Thyroid gland (tissue), 4 donors: ENCODE data around the gene FERD3L. TPM values are rescaled to one million over a fixed set of nuclear protein-coding genes. Genes with fewer than 3 reads are reported as not detected.

Experiments
- DNase-seq, 2 donors: peaks; one replicate each; pipeline ENCODE4 v3.0.0-alpha.2; 2019
- H3K27ac ChIP-seq, 3 donors: fragments of 200-600 bp; sonication (generic); 1 replicate in 2 of 3; 2 replicates in 1 of 3; pipeline ENCODE4 v1.5.1; 2016 to 2019; ENCODE audit warnings: mild to moderate bottlenecking in 1 of 3, moderate library complexity in 1 of 3
- H3K27me3 ChIP-seq: fragments of 200-600 bp; sonication (generic); one replicate; pipeline ENCODE4 v1.5.1; 2019
- H3K36me3 ChIP-seq, 2 donors: fragments of 200-600 bp; sonication (generic); one replicate each; pipeline ENCODE4 v1.5.1; 2016 to 2019
- H3K4me1 ChIP-seq, 2 donors: fragments of 200-600 bp; sonication (generic); one replicate each; pipeline ENCODE4 v1.5.1; 2017 to 2019
- H3K4me3 ChIP-seq, 3 donors: fragments of 200-600 bp; sonication (generic); replicated peaks in 1 of 3; 1 replicate in 2 of 3; 2 replicates in 1 of 3; pipeline ENCODE4 v1.5.1; 2016; ENCODE audit warnings: mild to moderate bottlenecking in 1 of 3
- H3K9me3 ChIP-seq: fragments of 200-600 bp; sonication (generic); one replicate; pipeline ENCODE4 v1.5.1; 2017
- POLR2A ChIP-seq, 2 donors: fragments of 450-650 bp; IDR thresholded peaks; one replicate each; pipeline ENCODE4 v1.6.1; 2017; ENCODE audit warnings: antibody characterized with exemption in 2 of 2, mild to moderate bottlenecking in 2 of 2, moderate library complexity in 1 of 2
- WGBS, 2 donors: methylation state at CpG; one replicate each; pipeline ENCODE4 v1.1.5; 2017; 5-methylcytosine and 5-hydroxymethylcytosine counted together
- intact Hi-C: fragments of 100-400 bp; cut with DNase I; formaldehyde crosslinking; loops from one replicate; pipeline ENCODE4 v1.15.1; 2023
- total RNA-seq, 4 donors: library from RNA; depleted of rRNA; stranded (reverse); fragments of >200 nt; gene quantifications; one replicate each; pipeline ENCODE4 v1.2.3, GENCODE V29; 2016
- TF ChIP-seq, protein P1 (sequence below), 6 experiments: fragments of 200-600 bp in 3 of 6; fragments of 450-650 bp in 3 of 6; sonication (generic) in 3 of 6; IDR thresholded peaks; one replicate each; pipeline ENCODE4 v1.5.1; 2016 to 2019; ENCODE audit warnings: antibody characterized with exemption in 6 of 6, mild to moderate bottlenecking in 2 of 6, inconsistent platforms in 1 of 6, moderate library complexity in 1 of 6

FERD3L gene
- total RNA-seq, 4 donors from 2014 or later: not detected

DNA sequence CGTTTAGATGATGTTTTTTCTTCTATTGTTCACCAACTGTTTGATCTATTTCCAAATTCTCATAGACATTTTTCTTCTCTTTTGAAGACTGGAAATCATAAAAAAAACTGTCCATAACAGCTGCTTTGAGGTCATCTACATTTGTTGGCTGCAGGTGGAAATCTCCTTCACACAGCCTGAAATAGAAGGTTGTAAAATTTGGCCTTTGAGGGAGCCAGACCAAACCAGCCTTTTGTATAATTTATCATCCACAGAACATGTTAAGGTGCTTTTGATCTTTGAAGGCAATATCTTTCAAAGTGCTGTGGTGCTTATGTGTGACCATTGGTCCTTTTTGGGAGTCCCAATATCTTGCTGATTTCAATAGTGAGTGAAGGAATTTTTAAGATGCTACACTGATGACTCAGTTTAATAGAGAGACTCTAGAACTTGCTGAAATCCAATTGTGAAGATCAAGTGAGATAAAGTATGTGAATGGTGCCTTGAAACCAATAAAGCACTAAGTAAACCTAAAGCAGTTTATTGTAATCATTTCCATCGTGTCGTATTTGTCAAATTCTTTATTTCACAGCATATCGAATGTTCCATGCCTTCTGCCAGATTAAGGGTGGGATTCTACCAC lies 5.4 kb downstream of the FERD3L start:
- no peak overlapping the region for H3K27ac ChIP-seq
- no peaks in the 10 kb centered on the region for H3K36me3 ChIP-seq
- intact Hi-C loops: no loop called here

DNA sequence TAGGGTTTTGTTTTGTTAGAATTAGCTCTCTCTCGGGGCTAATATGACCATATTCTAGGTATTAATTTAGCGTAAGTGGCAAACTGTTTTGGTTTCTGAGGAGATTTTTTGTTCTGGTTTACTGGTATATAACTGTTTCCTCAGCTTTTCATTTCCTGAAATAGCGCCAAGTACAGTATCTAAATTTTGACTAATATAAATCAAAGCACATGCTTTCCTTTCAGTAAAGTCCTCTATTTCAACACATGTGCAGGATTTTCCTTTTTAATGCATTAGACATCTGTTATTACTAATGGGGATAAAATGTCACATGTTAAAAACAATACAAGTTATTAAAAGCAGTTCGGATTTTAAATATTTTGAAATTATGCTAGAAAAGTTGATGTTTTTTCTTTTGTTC lies 11.3 kb downstream of the FERD3L start:
- no peaks in the 10 kb centered on the region for H3K27me3 ChIP-seq
- 73 to 77% methylated on average over 4 of the region's 4 CpGs for WGBS, 2 donors
- no peaks in the 10 kb centered on the region for H3K9me3 ChIP-seq
- H3K27ac ChIP-seq: no peak overlapping the region
- no peak for DNase-seq
- no peak overlapping the region for H3K4me3 ChIP-seq
- no peak for TF ChIP-seq POLR2A (IDR thresholded peaks at IDR 0.05)
- TF ChIP-seq, protein P1, sequence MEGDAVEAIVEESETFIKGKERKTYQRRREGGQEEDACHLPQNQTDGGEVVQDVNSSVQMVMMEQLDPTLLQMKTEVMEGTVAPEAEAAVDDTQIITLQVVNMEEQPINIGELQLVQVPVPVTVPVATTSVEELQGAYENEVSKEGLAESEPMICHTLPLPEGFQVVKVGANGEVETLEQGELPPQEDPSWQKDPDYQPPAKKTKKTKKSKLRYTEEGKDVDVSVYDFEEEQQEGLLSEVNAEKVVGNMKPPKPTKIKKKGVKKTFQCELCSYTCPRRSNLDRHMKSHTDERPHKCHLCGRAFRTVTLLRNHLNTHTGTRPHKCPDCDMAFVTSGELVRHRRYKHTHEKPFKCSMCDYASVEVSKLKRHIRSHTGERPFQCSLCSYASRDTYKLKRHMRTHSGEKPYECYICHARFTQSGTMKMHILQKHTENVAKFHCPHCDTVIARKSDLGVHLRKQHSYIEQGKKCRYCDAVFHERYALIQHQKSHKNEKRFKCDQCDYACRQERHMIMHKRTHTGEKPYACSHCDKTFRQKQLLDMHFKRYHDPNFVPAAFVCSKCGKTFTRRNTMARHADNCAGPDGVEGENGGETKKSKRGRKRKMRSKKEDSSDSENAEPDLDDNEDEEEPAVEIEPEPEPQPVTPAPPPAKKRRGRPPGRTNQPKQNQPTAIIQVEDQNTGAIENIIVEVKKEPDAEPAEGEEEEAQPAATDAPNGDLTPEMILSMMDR (IDR thresholded peaks at IDR 0.05): no peak
- intact Hi-C loops: no loop called here
- no peaks in the 10 kb centered on the region for H3K4me1 ChIP-seq
- H3K36me3 ChIP-seq: no peaks in the 10 kb centered on the region

More for the DNA sequence above, 5.4 kb downstream of the FERD3L start:
- H3K27me3 ChIP-seq: peaks cover 1% of the 10 kb centered on the region
- WGBS, 2 donors: 81 to 83% methylated on average over 4 of the region's 4 CpGs
- H3K9me3 ChIP-seq: no peaks in the 10 kb centered on the region
- peaks cover 6 to 9% of the 10 kb centered on the region in 2 donors for H3K4me1 ChIP-seq
- TF ChIP-seq POLR2A (IDR thresholded peaks at IDR 0.05): no peak
- TF ChIP-seq, protein P1 (IDR thresholded peaks at IDR 0.05): no peak
- DNase-seq: no peak
- no peak overlapping the region for H3K4me3 ChIP-seq

DNA sequence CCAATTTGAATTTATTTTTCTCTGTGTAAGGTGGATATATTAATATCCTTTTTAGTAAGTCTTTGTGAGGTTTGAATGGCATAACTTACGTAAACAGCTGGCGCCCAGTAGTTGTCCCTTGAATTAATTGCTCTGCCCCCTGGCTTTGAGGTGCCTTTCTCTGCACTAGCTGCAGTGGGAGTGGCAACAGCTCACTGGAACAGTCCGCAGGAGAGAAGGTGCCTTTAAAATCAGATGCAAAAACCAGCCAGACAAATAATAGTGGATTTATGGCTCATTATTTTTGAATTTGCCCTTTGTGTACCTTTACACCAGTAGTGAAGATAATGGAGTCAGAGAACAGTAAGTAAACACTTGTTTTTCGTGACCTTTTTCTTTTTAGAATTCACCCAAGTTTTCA lies 11.8 kb downstream of the FERD3L start:
- TF ChIP-seq, protein P1 (IDR thresholded peaks at IDR 0.05): no peak
- TF ChIP-seq POLR2A (IDR thresholded peaks at IDR 0.05): no peak
- DNase-seq: no peak
- intact Hi-C loops: no loop called here
- Histone ChIP-seq H3K36me3 (no peaks in the 10 kb centered on the region), H3K4me3 (no peak overlapping the region), H3K27ac (no peak overlapping the region), H3K27me3 (no peaks in the 10 kb centered on the region), H3K9me3 (no peaks in the 10 kb centered on the region), H3K4me1 (no peaks in the 10 kb centered on the region)
- WGBS, 2 donors: 75 to 81% methylated on average over 4 of the region's 4 CpGs

DNA sequence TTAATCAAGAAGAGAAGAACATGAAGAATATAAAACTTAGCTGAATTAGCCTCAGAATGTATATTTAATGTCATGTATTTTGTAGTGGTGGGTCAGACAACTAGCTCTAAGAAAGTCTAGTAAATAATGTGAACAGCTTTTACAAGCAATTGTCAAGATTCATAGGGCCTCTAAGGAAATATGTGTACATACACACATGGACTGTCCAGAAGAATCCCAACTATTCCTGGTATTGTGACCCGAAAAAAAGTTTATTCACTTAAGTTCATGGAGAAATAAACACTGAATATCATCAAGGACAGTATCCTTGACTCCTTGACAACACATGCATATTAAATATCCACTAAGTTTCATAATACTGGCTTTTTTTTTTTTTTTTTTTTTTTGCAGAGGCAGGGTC lies 16.4 kb downstream of the FERD3L start:
- WGBS, 2 donors: 80% methylated on average over 1 of the region's 1 CpG
- no peaks in the 10 kb centered on the region for H3K9me3 ChIP-seq
- no peak overlapping the region for H3K4me3 ChIP-seq
- no peak for DNase-seq
- no peaks in the 10 kb centered on the region for H3K4me1 ChIP-seq
- intact Hi-C loops: no loop called here
- TF ChIP-seq POLR2A (IDR thresholded peaks at IDR 0.05): no peak
- TF ChIP-seq, protein P1 (IDR thresholded peaks at IDR 0.05): no peak
- H3K27ac ChIP-seq: no peak overlapping the region
- no peaks in the 10 kb centered on the region for H3K36me3 ChIP-seq
- no peaks in the 10 kb centered on the region for H3K27me3 ChIP-seq

DNA sequence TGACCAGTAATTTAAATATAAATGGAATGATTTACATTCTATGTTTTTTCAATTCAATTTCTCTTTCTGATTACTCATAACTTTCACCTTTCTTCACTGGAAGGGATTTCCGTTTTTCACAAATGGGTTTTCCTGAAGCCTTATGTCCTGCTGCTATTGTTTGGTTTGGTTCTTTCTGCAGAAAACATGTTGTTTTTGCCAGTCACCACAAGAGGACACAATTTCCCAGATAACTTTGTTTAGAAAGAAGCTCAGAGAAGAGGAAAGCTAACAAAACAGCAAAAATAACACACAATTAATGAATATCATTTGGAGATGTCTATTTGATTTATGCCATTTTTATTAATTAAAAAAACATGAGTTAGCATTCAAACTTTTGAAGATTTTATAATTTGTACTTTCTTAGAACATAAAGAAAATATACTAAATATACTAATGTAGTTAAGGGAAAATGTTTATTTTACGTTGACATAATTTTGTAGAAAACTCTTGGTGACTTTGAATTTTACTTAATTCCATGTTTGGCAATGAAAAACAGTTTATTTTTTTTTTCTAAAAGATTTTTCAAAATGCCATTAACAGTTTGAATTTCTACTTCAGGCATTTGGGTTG lies 23.1 kb downstream of the FERD3L start:
- Histone ChIP-seq H3K4me3 (no peak overlapping the region), H3K27me3 (peaks cover 32% of the 10 kb centered on the region), H3K27ac (no peak overlapping the region), H3K4me1 (peaks cover 11 to 16% of the 10 kb centered on the region in 2 donors), H3K9me3 (no peaks in the 10 kb centered on the region), H3K36me3 (no peaks in the 10 kb centered on the region)
- no peak for DNase-seq
- WGBS, 2 donors: 42 to 44% methylated on average over 2 of the region's 2 CpGs
- TF ChIP-seq, protein P1 (IDR thresholded peaks at IDR 0.05): peak in 3 of 6 experiments; percentile 36 to 51 (median 41)
- no peak for TF ChIP-seq POLR2A (IDR thresholded peaks at IDR 0.05)
- intact Hi-C loops: no loop called here
